Thyroid gland (tissue), 4 donors: ENCODE measurements around the gene MSANTD4. TPM values are rescaled to one million over a fixed set of nuclear protein-coding genes. Genes with fewer than 3 reads are reported as not detected.
A peak's percentile ranks its signal among the peaks of the same experiment; 100 is the strongest.

Experiments used
- DNase-seq, 2 donors: peaks; one replicate each; pipeline ENCODE4 v3.0.0-alpha.2; 2019
- H3K27ac ChIP-seq, 3 donors: fragments of 200-600 bp; sonication (generic); 1 replicate in 2 of 3; 2 replicates in 1 of 3; pipeline ENCODE4 v1.5.1; 2016 to 2019; ENCODE audit warnings: mild to moderate bottlenecking in 1 of 3, moderate library complexity in 1 of 3
- H3K27me3 ChIP-seq: fragments of 200-600 bp; sonication (generic); one replicate; pipeline ENCODE4 v1.5.1; 2019
- H3K36me3 ChIP-seq, 2 donors: fragments of 200-600 bp; sonication (generic); one replicate each; pipeline ENCODE4 v1.5.1; 2016 to 2019
- H3K4me1 ChIP-seq, 2 donors: fragments of 200-600 bp; sonication (generic); one replicate each; pipeline ENCODE4 v1.5.1; 2017 to 2019
- H3K4me3 ChIP-seq, 3 donors: fragments of 200-600 bp; sonication (generic); replicated peaks in 1 of 3; 1 replicate in 2 of 3; 2 replicates in 1 of 3; pipeline ENCODE4 v1.5.1; 2016; ENCODE audit warnings: mild to moderate bottlenecking in 1 of 3
- H3K9me3 ChIP-seq: fragments of 200-600 bp; sonication (generic); one replicate; pipeline ENCODE4 v1.5.1; 2017
- POLR2A ChIP-seq, 2 donors: fragments of 450-650 bp; IDR thresholded peaks; one replicate each; pipeline ENCODE4 v1.6.1; 2017; ENCODE audit warnings: antibody characterized with exemption in 2 of 2, mild to moderate bottlenecking in 2 of 2, moderate library complexity in 1 of 2
- WGBS, 2 donors: methylation state at CpG; one replicate each; pipeline ENCODE4 v1.1.5; 2017; 5-methylcytosine and 5-hydroxymethylcytosine counted together
- intact Hi-C: fragments of 100-400 bp; cut with DNase I; formaldehyde crosslinking; loops from one replicate; pipeline ENCODE4 v1.15.1; 2023
- total RNA-seq, 4 donors: library from RNA; depleted of rRNA; stranded (reverse); fragments of >200 nt; gene quantifications; one replicate each; pipeline ENCODE4 v1.2.3, GENCODE V29; 2016
- TF ChIP-seq, protein P1 (sequence below), 6 experiments: fragments of 200-600 bp in 3 of 6; fragments of 450-650 bp in 3 of 6; sonication (generic) in 3 of 6; IDR thresholded peaks; one replicate each; pipeline ENCODE4 v1.5.1; 2016 to 2019; ENCODE audit warnings: antibody characterized with exemption in 6 of 6, mild to moderate bottlenecking in 2 of 6, inconsistent platforms in 1 of 6, moderate library complexity in 1 of 6

Gene MSANTD4
- total RNA-seq, 4 donors from 2014 or later = 21.5 to 32.8 (median 30.5) TPM

- no peak overlapping the region for H3K27ac ChIP-seq
- no peaks in the 10 kb centered on the region for H3K9me3 ChIP-seq
- WGBS, 2 donors = 78 to 91% methylated on average over 4 of the region's 4 CpGs
- DNase-seq = no peak
- intact Hi-C loops = no loop called here
- TF ChIP-seq, protein P1, sequence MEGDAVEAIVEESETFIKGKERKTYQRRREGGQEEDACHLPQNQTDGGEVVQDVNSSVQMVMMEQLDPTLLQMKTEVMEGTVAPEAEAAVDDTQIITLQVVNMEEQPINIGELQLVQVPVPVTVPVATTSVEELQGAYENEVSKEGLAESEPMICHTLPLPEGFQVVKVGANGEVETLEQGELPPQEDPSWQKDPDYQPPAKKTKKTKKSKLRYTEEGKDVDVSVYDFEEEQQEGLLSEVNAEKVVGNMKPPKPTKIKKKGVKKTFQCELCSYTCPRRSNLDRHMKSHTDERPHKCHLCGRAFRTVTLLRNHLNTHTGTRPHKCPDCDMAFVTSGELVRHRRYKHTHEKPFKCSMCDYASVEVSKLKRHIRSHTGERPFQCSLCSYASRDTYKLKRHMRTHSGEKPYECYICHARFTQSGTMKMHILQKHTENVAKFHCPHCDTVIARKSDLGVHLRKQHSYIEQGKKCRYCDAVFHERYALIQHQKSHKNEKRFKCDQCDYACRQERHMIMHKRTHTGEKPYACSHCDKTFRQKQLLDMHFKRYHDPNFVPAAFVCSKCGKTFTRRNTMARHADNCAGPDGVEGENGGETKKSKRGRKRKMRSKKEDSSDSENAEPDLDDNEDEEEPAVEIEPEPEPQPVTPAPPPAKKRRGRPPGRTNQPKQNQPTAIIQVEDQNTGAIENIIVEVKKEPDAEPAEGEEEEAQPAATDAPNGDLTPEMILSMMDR (IDR thresholded peaks at IDR 0.05) = no peak
- TF ChIP-seq POLR2A (IDR thresholded peaks at IDR 0.05) = no peak
- H3K4me3 ChIP-seq = no peak overlapping the region
- no peaks in the 10 kb centered on the region for H3K4me1 ChIP-seq
- H3K27me3 ChIP-seq = no peaks in the 10 kb centered on the region
- no peaks in the 10 kb centered on the region for H3K36me3 ChIP-seq
Observed at GRCh38 chr11:106030609-106031008, 8.6 kb upstream of the MSANTD4 start.

DNA sequence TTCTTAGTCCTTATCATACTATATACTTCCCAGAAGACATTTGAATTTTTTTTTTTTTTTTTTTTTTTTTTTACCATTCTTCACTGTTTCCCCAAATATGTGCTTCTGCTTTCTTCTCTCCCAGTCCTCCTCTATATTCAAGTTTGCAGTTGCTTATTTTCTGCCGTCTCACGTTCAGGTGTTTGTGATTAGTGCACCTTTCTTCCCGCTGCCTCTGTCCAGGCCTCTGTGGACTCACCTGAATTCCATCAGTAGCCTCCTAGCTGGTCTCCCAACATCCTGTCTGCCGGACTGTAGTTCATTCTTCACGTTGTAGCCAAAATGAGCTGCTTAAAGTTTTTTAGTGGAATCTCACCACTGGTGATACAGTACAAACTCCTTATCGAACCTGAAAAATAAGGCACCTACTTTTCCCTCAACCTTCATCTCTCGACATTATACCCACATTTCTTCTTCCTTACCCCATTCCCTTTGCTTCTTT, 795 bp upstream of the MSANTD4 start:
- TF ChIP-seq, protein P1 (IDR thresholded peaks at IDR 0.05) = no peak
- no peak for TF ChIP-seq POLR2A (IDR thresholded peaks at IDR 0.05)
- peak overlapping the region in 2 of 3 donors; percentile 54 to 64 for H3K27ac ChIP-seq
- WGBS, 2 donors = 88 to 90% methylated on average over 7 of the region's 7 CpGs
- intact Hi-C loops = loop anchor here (10.0 kb wide), 1 partner anchor 52 kb away; the partner anchor contains the start of genes AASDHPPT and KBTBD3
- DNase-seq = peak in 1 of 2 donors; percentile 4
- H3K4me3 ChIP-seq = peak overlapping the region in 2 of 3 donors; percentile 51 to 64
- H3K9me3 ChIP-seq = no peaks in the 10 kb centered on the region
- no peaks in the 10 kb centered on the region for H3K36me3 ChIP-seq
- H3K4me1 ChIP-seq = peaks cover 20 to 21% of the 10 kb centered on the region in 2 donors
- H3K27me3 ChIP-seq = no peaks in the 10 kb centered on the region

- H3K27me3 ChIP-seq = no peaks in the 10 kb centered on the region
Observed at GRCh38 chr11:106021181-106021966, 666 bp downstream of the MSANTD4 start.

GRCh38 chr11:106017093-106017492, 4.9 kb downstream of the MSANTD4 start:
- no peaks in the 10 kb centered on the region for H3K27me3 ChIP-seq
- H3K27ac ChIP-seq = no peak overlapping the region
- H3K36me3 ChIP-seq = no peaks in the 10 kb centered on the region
- H3K4me3 ChIP-seq = no peak overlapping the region
- no peak for DNase-seq
- TF ChIP-seq POLR2A (IDR thresholded peaks at IDR 0.05) = no peak
- TF ChIP-seq, protein P1 (IDR thresholded peaks at IDR 0.05) = no peak
- intact Hi-C loops = no loop called here
- peaks cover 20 to 21% of the 10 kb centered on the region in 2 donors for H3K4me1 ChIP-seq
- WGBS, 2 donors = 88 to 96% methylated on average over 2 of the region's 2 CpGs
- no peaks in the 10 kb centered on the region for H3K9me3 ChIP-seq

More at GRCh38 chr11:106021181-106021966, 666 bp downstream of the MSANTD4 start:
- peak overlapping the region in 2 of 3 donors; percentile 18 to 73 for H3K27ac ChIP-seq
- WGBS, 2 donors = 17 to 25% methylated on average over 16 to 18 of the region's 18 CpGs
- peaks cover 20 to 21% of the 10 kb centered on the region in 2 donors for H3K4me1 ChIP-seq
- no peaks in the 10 kb centered on the region for H3K36me3 ChIP-seq
- DNase-seq = no peak
- intact Hi-C loops = loop anchor here (10.0 kb wide), 1 partner anchor 53 kb away; the partner anchor contains the start of genes AASDHPPT and KBTBD3
- no peak for TF ChIP-seq POLR2A (IDR thresholded peaks at IDR 0.05)
- TF ChIP-seq, protein P1 (IDR thresholded peaks at IDR 0.05) = no peak
- no peaks in the 10 kb centered on the region for H3K9me3 ChIP-seq
- H3K4me3 ChIP-seq = peak overlapping the region; percentile 60 to 71 (median 64)

DNA sequence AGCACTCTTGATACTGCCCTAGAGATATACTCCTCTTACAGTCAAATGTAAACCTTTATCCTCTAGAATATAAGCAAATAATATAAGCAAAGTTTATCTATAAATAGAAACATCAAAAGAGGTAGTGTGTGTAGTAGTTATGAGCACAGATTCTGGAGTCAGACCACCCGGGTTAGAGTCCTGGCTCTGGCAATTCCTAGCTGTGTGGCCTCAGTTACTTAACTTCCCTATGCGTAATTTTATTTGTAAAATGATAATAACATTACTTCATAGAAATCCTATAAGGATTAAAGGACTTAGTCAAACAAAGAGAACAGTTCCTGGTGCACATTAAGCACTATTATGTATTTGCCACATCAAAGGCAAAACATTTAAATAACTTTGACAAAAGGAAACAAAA, 7.0 kb downstream of the MSANTD4 start:
- TF ChIP-seq, protein P1 (IDR thresholded peaks at IDR 0.05) = no peak
- no peak for TF ChIP-seq POLR2A (IDR thresholded peaks at IDR 0.05)
- no peak overlapping the region for H3K27ac ChIP-seq
- no peak overlapping the region for H3K4me3 ChIP-seq
- no peak for DNase-seq
- no peaks in the 10 kb centered on the region for H3K9me3 ChIP-seq
- 87 to 92% methylated on average over 2 of the region's 2 CpGs for WGBS, 2 donors
- H3K36me3 ChIP-seq = peaks cover under 1 to 8% of the 10 kb centered on the region in 2 donors
- intact Hi-C loops = no loop called here
- no peaks in the 10 kb centered on the region for H3K27me3 ChIP-seq
- H3K4me1 ChIP-seq = peaks cover 9 to 11% of the 10 kb centered on the region in 2 donors
